IMR-90 (cell line): ENCODE measurements around the gene TMEM92. TPM values are rescaled to one million over a fixed set of nuclear protein-coding genes. Genes with fewer than 3 reads are reported as not detected.

Experiments
- ATAC-seq: fragments of 200-7000 bp; cut with Tn5 transposase; 2 replicates; pipeline ENCODE4 v1.9.1; 2020; ENCODE audit warnings: low read depth, mild to moderate bottlenecking, moderate library complexity
- BruUV-seq: library from RNA; stranded (reverse); fragments of 400-500 nt; replicated peaks from 2 replicates; lab custom pipeline; 2021; lab: Mats Ljungman, UMichigan
- CTCF ChIA-PET: fragments of 300-600 bp; formaldehyde crosslinking; extraction: SDS; loops from one replicate; lab custom pipeline; 2021; ENCODE audit warnings: antibody characterized with exemption; lab: Yijun Ruan, JAX
- POLR2A ChIA-PET: fragments of 300-600 bp; sonication (Branson Sonifier 250); formaldehyde crosslinking; loops from one replicate; lab custom pipeline; 2022; ENCODE audit warnings: antibody characterized with exemption; ENCODE audit not compliant: unreplicated experiment; lab: Charles Lee
- DNase-seq: peaks from one replicate; pipeline ENCODE4 v3.0.0; 2013
- H2AFZ ChIP-seq: replicated peaks from 2 replicates; pipeline ENCODE3; 2013; ENCODE audit warnings: low read length, mild to moderate bottlenecking; ENCODE audit not compliant: poor library complexity
- H2AK5ac ChIP-seq: 2 replicates; pipeline ENCODE4 v1.6.1; 2013; ENCODE audit warnings: low read depth, low read length, inconsistent platforms
- H2AK9ac ChIP-seq: replicated peaks from 2 replicates; pipeline ENCODE3; 2013; ENCODE audit warnings: mild to moderate bottlenecking, low read depth, low read length, moderate library complexity; ENCODE audit not compliant: poor library complexity
- H2BK120ac ChIP-seq: 2 replicates; pipeline ENCODE4 v1.6.1; 2013; ENCODE audit warnings: low read depth, low read length, inconsistent platforms
- H2BK15ac ChIP-seq: 3 replicates; pipeline ENCODE4 v1.6.1; 2013; ENCODE audit warnings: low read depth, low read length, inconsistent platforms
- H2BK20ac ChIP-seq: 2 replicates; pipeline ENCODE4 v1.6.1; 2013; ENCODE audit warnings: low read depth, mild to moderate bottlenecking, inconsistent platforms, low read length, moderate library complexity
- H2BK5ac ChIP-seq: 2 replicates; pipeline ENCODE4 v1.6.1; 2013; ENCODE audit warnings: mild to moderate bottlenecking, low read depth, low read length, inconsistent platforms; ENCODE audit not compliant: poor library complexity, severe bottlenecking
- H3K14ac ChIP-seq: replicated peaks from 2 replicates; pipeline ENCODE4 v1.6.1; 2013; ENCODE audit warnings: low read depth, low read length, inconsistent platforms
- H3K18ac ChIP-seq: 2 replicates; pipeline ENCODE4 v1.6.1; 2013; ENCODE audit warnings: low read depth, low read length, control low read depth
- H3K23ac ChIP-seq: 2 replicates; pipeline ENCODE4 v1.6.1; 2013; ENCODE audit warnings: low read depth, low read length, inconsistent platforms
- H3K27ac ChIP-seq: 2 replicates; pipeline ENCODE4 v1.5.1; 2013; ENCODE audit warnings: mild to moderate bottlenecking, control low read depth, low read length; ENCODE audit not compliant: insufficient read depth
- H3K27me3 ChIP-seq: 2 replicates; pipeline ENCODE4 v1.6.1; 2013; ENCODE audit warnings: low read length; ENCODE audit not compliant: control insufficient read depth, insufficient read depth
- H3K36me3 ChIP-seq: 2 replicates; pipeline ENCODE4 v1.6.1; 2013; ENCODE audit warnings: low read length, mixed read lengths; ENCODE audit not compliant: control insufficient read depth, insufficient read depth
- H3K4ac ChIP-seq: 2 replicates; pipeline ENCODE4 v1.6.1; 2013; ENCODE audit warnings: low read depth, low read length, inconsistent platforms
- H3K4me1 ChIP-seq: 2 replicates; pipeline ENCODE4 v1.6.1; 2013; ENCODE audit warnings: low read length, mixed read lengths; ENCODE audit not compliant: control insufficient read depth, insufficient read depth
- H3K4me2 ChIP-seq: 2 replicates; pipeline ENCODE4 v1.6.1; 2013; ENCODE audit warnings: low read depth, mild to moderate bottlenecking, control low read depth, low read length, moderate library complexity
- H3K4me3 ChIP-seq: 2 replicates; pipeline ENCODE4 v1.5.1; 2013; ENCODE audit warnings: low read depth, mild to moderate bottlenecking, control low read depth, low read length, moderate library complexity; ENCODE audit not compliant: insufficient read depth
- H3K56ac ChIP-seq: 2 replicates; pipeline ENCODE4 v1.6.1; 2013; ENCODE audit warnings: low read length, inconsistent platforms; ENCODE audit not compliant: insufficient read depth; ENCODE audit errors: extremely low read depth
- H3K79me1 ChIP-seq, 2 experiments: 2 replicates each; pipeline ENCODE4 v1.6.1; 2013; ENCODE audit warnings: low read length in 2 of 2, inconsistent platforms in 1 of 2, low read depth in 1 of 2
- H3K9ac ChIP-seq: 2 replicates; pipeline ENCODE4 v1.6.1; 2013; ENCODE audit warnings: low read depth, low read length, control low read depth
- H3K9me1 ChIP-seq: 2 replicates; pipeline ENCODE4 v1.6.1; 2013; ENCODE audit warnings: low read length, inconsistent platforms; ENCODE audit not compliant: insufficient read depth
- H3K9me3 ChIP-seq: 2 replicates; pipeline ENCODE4 v1.6.1; 2013; ENCODE audit warnings: low read length; ENCODE audit not compliant: control insufficient read depth, insufficient read depth
- H4K20me1 ChIP-seq: 2 replicates; pipeline ENCODE4 v1.6.1; 2013; ENCODE audit warnings: low read length, inconsistent platforms; ENCODE audit not compliant: insufficient read depth
- H4K5ac ChIP-seq: 2 replicates; pipeline ENCODE4 v1.6.1; 2013; ENCODE audit warnings: mild to moderate bottlenecking, low read depth, low read length, control low read depth
- H4K8ac ChIP-seq, 2 experiments: 2 replicates each; pipeline ENCODE4 v1.6.1; 2013; ENCODE audit warnings: low read depth in 2 of 2, low read length in 2 of 2, control low read depth in 1 of 2, inconsistent platforms in 1 of 2
- H4K91ac ChIP-seq: 2 replicates; pipeline ENCODE4 v1.6.1; 2013; ENCODE audit warnings: low read depth, low read length, inconsistent platforms; ENCODE audit not compliant: insufficient read depth
- BHLHE40 ChIP-seq: fragments of 150-350 bp; IDR thresholded peaks from 2 replicates; pipeline ENCODE4 v1.6.1; 2016; ENCODE audit warnings: mild to moderate bottlenecking, low read depth, low read length
- CHD1 ChIP-seq: IDR thresholded peaks from 2 replicates; pipeline ENCODE4 v1.6.1; 2012; ENCODE audit warnings: low read depth, low read length, improper control_type of control experiment
- FOS ChIP-seq: fragments of 150-350 bp; IDR thresholded peaks from 2 replicates; pipeline ENCODE4 v1.6.1; 2016; ENCODE audit warnings: low read depth, low read length
- MXI1 ChIP-seq: IDR thresholded peaks from 2 replicates; pipeline ENCODE4 v1.6.1; 2012; ENCODE audit warnings: low read depth, mild to moderate bottlenecking, low read length, moderate library complexity, borderline replicate concordance
- NFE2L2 ChIP-seq: fragments of 150-350 bp; IDR thresholded peaks from 2 replicates; pipeline ENCODE4 v1.6.1; 2016; ENCODE audit warnings: low read depth, mild to moderate bottlenecking, low read length
- RAD21 ChIP-seq: IDR thresholded peaks from 2 replicates; pipeline ENCODE4 v1.6.1; 2012; ENCODE audit warnings: low read length, improper control_type of control experiment
- RCOR1 ChIP-seq: IDR thresholded peaks from 2 replicates; pipeline ENCODE4 v1.6.1; 2012; ENCODE audit warnings: mild to moderate bottlenecking, low read length, improper control_type of control experiment; ENCODE audit not compliant: insufficient replicate concordance
- RFX5 ChIP-seq: IDR thresholded peaks from 2 replicates; pipeline ENCODE4 v1.8.0; 2012; ENCODE audit warnings: low read depth, mild to moderate bottlenecking, low read length, moderate library complexity
- SMC3 ChIP-seq: fragments of 150-350 bp; IDR thresholded peaks from 2 replicates; pipeline ENCODE4 v1.6.1; 2016; ENCODE audit warnings: low read depth, mild to moderate bottlenecking, antibody characterized with exemption, low read length, moderate library complexity
- WGBS, 2 experiments: methylation state at CpG; one replicate each; pipeline versions ENCODE4 v1.1.5 to v1.1.7; 2013; ENCODE audit warnings: missing lambda C conversion rate in 2 of 2; ENCODE audit not compliant: insufficient read length in 1 of 2; ENCODE audit errors: extremely low coverage in 2 of 2; 5-methylcytosine and 5-hydroxymethylcytosine counted together
- dilution Hi-C: fragments of 300-500 bp; cut with HindIII; formaldehyde crosslinking; loops from one replicate; pipeline ENCODE4 v1.14.3; 2018; ENCODE audit warnings: low sequenced_read_pairs; ENCODE audit not compliant: unreplicated experiment
- in situ Hi-C: fragments of 300-500 bp; cut with MboI; formaldehyde crosslinking; loops from 3 replicates; pipeline ENCODE4 v1.14.3; 2019; ENCODE audit warnings: low sequenced_read_pairs, inconsistent platforms, mixed read lengths
- intact Hi-C: fragments of 100-400 bp; cut with micrococcal nuclease; formaldehyde crosslinking; loops from 2 replicates; pipeline ENCODE4 v1.10.0; 2022
- polyA plus RNA-seq, 3 experiments: library from polyadenylated mRNA; depleted of rRNA; stranded (reverse); fragments of >200 nt; gene quantifications; 2 replicates each; pipeline ENCODE4 v1.2.3, GENCODE V29; 2012; ENCODE audit warnings: low replicate concordance in 1 of 3
- total RNA-seq: library from RNA; depleted of rRNA; stranded (reverse); fragments of >200 nt; gene quantifications from 2 replicates; pipeline ENCODE4 v1.2.3, GENCODE V29; 2012
- TF ChIP-seq, protein P1 (sequence below): fragments of 150-350 bp; IDR thresholded peaks from 2 replicates; pipeline ENCODE4 v1.6.1; 2017; ENCODE audit warnings: mild to moderate bottlenecking, antibody characterized with exemption, low read length, low read depth
- TF ChIP-seq, protein P2 (sequence below): conservative IDR thresholded peaks from 2 replicates; pipeline ENCODE4 v1.5.1; 2012; ENCODE audit warnings: mild to moderate bottlenecking, low read depth, low read length, improper control_type of control experiment
- TF ChIP-seq, protein P3 (sequence below): fragments of 150-350 bp; IDR thresholded peaks from 2 replicates; pipeline ENCODE4 v1.6.1; 2016; ENCODE audit warnings: low read depth, mild to moderate bottlenecking, low read length, moderate library complexity, borderline replicate concordance

Gene TMEM92
- total and polyA plus RNA-seq, 2 of the 4 experiments (the other 2 are of a cell fraction) = 0.18 to 1.7 TPM

DNA sequence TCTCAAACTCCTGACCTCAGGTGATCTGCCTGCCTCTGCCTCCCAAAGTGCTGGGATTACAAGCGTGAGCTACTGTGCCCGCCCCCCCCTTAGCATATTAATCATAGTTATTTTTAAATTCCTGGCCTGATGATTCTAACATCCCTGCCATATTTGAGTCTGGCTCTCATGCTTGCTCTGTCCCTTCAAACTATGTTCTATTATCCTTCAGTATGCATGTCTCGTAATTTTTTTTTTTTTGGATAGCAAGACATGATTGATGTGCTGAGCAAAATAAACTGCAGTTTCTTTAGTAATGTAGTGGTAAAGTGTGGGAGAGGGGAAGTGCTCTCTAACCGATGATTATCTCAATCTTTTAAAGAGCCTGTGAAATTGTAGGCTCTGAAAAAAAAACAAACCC lies 34.3 kb upstream of the TMEM92 start:
- TF ChIP-seq RFX5 (no peak), BHLHE40 (no peak), RCOR1 (no peak), FOS (no peak), CHD1 (no peak), SMC3 (no peak), MXI1 (no peak), NFE2L2 (no peak), RAD21 (no peak)
- TF ChIP-seq, protein P1, sequence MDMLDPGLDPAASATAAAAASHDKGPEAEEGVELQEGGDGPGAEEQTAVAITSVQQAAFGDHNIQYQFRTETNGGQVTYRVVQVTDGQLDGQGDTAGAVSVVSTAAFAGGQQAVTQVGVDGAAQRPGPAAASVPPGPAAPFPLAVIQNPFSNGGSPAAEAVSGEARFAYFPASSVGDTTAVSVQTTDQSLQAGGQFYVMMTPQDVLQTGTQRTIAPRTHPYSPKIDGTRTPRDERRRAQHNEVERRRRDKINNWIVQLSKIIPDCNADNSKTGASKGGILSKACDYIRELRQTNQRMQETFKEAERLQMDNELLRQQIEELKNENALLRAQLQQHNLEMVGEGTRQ = no peak
- TF ChIP-seq, protein P2, sequence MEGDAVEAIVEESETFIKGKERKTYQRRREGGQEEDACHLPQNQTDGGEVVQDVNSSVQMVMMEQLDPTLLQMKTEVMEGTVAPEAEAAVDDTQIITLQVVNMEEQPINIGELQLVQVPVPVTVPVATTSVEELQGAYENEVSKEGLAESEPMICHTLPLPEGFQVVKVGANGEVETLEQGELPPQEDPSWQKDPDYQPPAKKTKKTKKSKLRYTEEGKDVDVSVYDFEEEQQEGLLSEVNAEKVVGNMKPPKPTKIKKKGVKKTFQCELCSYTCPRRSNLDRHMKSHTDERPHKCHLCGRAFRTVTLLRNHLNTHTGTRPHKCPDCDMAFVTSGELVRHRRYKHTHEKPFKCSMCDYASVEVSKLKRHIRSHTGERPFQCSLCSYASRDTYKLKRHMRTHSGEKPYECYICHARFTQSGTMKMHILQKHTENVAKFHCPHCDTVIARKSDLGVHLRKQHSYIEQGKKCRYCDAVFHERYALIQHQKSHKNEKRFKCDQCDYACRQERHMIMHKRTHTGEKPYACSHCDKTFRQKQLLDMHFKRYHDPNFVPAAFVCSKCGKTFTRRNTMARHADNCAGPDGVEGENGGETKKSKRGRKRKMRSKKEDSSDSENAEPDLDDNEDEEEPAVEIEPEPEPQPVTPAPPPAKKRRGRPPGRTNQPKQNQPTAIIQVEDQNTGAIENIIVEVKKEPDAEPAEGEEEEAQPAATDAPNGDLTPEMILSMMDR = no peak
- TF ChIP-seq, protein P3, sequence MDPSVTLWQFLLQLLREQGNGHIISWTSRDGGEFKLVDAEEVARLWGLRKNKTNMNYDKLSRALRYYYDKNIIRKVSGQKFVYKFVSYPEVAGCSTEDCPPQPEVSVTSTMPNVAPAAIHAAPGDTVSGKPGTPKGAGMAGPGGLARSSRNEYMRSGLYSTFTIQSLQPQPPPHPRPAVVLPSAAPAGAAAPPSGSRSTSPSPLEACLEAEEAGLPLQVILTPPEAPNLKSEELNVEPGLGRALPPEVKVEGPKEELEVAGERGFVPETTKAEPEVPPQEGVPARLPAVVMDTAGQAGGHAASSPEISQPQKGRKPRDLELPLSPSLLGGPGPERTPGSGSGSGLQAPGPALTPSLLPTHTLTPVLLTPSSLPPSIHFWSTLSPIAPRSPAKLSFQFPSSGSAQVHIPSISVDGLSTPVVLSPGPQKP = no peak
- Histone ChIP-seq H3K4me3 (no peak overlapping the region), H3K27ac (no peak overlapping the region), H4K20me1 (no peaks in the 10 kb centered on the region), H4K5ac (no peak overlapping the region), H3K9me3 (no peaks in the 10 kb centered on the region; the same call in 1 of the 2 replicates), H3K4ac (no peak overlapping the region; the same call in 1 of the 2 replicates), H3K36me3 (no peaks in the 10 kb centered on the region), H3K9me1 (peaks cover 5% of the 10 kb centered on the region), H2BK20ac (no peak overlapping the region), H3K14ac (0 out of 2 replicates have a peak overlapping the region, but pooled peaks have one; percentile 62), H2AK5ac (no peak overlapping the region), H2BK15ac (no peak overlapping the region), H3K23ac (0 out of 2 replicates have a peak overlapping the region, but pooled peaks have one; percentile 5), H3K56ac (no peak overlapping the region), H3K79me1 (no peaks in the 10 kb centered on the region; a peak in 1 of 4 replicates), H4K8ac (no peak overlapping the region), H3K18ac (no peak overlapping the region), H2AFZ (no peak overlapping the region), H2BK120ac (no peak overlapping the region), H3K9ac (no peak overlapping the region), H3K4me1 (peaks cover 9% of the 10 kb centered on the region; the same call in 1 of the 2 replicates), H3K27me3 (no peaks in the 10 kb centered on the region), H4K91ac (no peak overlapping the region), H2AK9ac (no peak overlapping the region), H2BK5ac (no peak overlapping the region), H3K4me2 (no peak overlapping the region)
- WGBS, 2 experiments = no CpG with 5 or more reads among the region's 4 CpGs
- in situ Hi-C loops (no loop called here), dilution Hi-C loops (no loop called here), intact Hi-C loops (no loop called here)
- ChIA-PET CTCF (no interaction called here), POLR2A (no interaction called here)
- no TSS peak for BruUV-seq
- DNase-seq = no peak
- no peak for ATAC-seq
